ENCODE data around the gene ABCA7. TPM values are rescaled to one million over a fixed set of nuclear protein-coding genes. Genes with fewer than 3 reads are reported as not detected.

Gene ABCA7
- total RNA-seq, 1 donor from 2014 or later = 24.6 TPM

DNA sequence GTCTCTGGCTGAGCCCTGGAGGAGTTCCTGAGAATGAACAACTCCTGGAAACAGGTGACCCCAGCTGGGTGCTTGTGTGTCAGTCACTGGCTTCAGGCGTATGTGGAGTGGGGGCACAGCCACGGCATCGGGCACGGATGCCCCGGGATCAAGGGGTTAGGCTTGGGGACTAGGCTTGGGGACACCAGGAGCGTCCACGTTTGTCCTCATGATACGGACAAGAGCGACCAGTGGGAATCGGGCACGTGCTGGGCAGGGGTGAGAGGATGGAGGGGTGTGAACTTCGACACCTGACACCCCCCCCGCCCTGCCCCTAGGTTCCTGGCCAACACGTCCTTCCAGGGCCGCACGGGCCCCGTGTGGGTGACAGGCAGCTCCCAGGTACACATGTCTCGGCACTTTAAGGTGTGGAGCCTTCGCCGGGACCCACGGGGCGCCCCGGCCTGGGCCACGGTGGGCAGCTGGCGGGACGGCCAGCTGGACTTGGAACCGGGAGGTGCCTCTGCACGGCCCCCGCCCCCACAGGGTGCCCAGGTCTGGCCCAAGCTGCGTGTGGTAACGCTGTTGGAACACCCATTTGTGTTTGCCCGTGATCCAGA lies 35.6 kb upstream of the ABCA7 start:
- no peak for DNase-seq (ENCODE audit: low read depth)

DNA sequence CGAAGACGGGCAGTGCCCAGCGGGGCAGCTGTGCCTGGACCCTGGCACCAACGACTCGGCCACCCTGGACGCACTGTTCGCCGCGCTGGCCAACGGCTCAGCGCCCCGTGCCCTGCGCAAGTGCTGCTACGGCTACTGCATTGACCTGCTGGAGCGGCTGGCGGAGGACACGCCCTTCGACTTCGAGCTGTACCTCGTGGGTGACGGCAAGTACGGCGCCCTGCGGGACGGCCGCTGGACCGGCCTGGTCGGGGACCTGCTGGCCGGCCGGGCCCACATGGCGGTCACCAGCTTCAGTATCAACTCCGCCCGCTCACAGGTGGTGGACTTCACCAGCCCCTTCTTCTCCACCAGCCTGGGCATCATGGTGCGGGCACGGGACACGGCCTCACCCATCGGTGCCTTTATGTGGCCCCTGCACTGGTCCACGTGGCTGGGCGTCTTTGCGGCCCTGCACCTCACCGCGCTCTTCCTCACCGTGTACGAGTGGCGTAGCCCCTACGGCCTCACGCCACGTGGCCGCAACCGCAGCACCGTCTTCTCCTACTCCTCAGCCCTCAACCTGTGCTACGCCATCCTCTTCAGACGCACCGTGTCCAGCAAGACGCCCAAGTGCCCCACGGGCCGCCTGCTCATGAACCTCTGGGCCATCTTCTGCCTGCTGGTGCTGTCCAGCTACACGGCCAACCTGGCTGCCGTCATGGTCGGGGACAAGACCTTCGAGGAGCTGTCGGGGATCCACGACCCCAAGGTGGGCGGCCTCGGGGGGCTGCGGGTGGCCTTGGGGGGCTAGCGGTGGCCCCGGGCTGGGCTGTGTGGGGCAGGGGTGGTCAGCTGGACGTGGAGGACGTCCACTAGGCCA lies 34.9 kb upstream of the ABCA7 start:
- DNase-seq (ENCODE audit: low read depth) = no peak

DNA sequence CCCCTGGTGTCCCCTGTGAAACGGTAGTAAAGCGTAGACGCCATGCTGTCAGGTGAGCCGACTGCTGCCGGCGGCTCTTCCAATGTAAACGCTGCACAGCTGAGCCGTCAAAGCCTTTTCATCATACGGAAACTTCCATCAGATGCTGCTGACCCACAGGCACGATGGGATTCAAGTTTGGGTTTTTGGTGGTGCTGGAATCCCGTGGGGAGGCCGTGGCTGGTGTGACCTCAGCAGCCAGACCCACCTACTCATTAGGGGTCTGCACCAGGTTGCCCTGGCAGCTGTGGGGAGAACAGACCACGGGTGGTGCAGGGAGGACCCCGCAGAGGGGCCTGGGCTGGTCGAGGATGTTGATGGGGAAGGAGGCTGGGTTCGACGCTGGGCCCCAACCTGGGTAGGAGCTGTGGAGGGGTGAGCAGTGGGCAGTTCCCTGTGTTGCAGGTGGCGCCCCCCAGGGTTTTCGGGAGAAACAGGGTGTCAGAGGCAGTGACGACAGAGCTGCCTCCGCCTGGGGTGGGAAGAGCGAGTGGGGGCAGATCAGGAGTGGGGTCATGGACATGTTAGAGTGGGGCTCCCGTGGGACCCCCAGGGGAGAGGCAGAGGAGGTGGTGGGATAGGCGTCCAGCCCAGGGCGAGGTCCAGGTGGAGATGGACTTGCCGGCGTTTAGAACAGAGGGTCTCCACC lies 33.1 kb upstream of the ABCA7 start:
- no peak for DNase-seq (ENCODE audit: low read depth)

DNA sequence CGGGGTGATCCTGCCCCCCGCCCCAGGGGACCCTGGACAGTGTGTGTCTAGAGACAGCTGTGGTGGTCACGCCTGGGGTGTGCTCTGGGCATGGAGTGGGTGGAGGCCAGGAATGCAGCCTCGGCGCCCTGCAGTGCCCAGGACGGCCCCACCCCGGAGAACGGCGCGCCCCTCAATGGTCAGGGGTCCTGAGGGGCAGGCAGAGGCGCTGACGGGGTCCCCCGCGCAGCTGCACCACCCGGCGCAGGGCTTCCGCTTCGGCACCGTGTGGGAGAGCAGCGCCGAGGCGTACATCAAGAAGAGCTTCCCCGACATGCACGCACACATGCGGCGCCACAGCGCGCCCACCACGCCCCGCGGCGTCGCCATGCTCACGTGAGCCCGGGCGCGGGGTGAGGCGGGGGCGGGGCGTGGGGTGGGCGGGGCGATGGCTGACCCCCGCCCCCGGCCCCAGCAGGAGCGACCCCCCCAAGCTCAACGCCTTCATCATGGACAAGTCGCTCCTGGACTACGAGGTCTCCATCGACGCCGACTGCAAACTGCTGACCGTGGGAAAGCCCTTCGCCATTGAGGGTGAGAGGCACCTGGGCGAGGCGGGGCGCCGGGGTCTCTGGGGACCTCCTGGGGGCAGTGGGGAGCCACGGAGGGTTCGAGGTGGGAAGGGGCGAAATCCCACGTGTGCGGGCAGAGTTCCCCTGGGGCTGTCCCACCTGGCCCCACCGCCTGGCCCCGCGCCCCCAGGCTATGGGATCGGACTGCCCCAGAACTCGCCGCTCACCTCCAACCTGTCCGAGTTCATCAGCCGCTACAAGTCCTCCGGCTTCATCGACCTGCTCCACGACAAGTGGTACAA lies 32.3 kb upstream of the ABCA7 start:
- DNase-seq (ENCODE audit: low read depth) = no peak

DNA sequence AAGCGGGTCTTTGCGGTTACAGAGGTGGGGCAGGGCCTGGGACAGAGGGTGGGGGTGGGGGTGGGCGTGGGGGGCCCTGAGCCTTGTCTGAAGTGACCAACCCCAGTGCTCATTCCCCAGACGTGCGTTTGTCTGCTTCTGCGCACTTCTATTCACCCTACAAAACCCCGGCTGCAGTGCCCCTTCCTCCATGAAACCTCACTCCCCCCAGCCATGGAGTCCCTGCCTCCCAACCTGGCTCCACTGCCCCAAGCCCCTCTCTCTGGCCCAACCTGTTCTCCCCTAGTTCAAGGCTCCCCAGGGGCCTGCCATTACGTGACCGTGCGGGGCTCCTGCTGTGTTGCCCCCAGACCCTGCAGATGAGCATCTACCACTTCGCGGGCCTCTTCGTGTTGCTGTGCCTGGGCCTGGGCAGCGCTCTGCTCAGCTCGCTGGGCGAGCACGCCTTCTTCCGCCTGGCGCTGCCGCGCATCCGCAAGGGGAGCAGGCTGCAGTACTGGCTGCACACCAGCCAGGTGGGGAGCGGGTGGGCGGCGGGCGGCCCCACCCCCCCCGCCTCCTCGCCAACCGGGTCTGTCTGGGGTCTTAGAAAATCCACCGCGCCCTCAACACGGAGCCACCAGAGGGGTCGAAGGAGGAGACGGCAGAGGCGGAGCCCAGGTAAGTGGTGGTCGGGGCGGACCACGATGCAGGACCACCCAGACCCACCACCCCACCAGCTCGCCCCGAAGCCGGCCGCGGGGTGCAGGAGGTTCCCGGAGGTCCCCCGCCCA lies 31.5 kb upstream of the ABCA7 start:
- no peak for DNase-seq (ENCODE audit: low read depth)

DNA sequence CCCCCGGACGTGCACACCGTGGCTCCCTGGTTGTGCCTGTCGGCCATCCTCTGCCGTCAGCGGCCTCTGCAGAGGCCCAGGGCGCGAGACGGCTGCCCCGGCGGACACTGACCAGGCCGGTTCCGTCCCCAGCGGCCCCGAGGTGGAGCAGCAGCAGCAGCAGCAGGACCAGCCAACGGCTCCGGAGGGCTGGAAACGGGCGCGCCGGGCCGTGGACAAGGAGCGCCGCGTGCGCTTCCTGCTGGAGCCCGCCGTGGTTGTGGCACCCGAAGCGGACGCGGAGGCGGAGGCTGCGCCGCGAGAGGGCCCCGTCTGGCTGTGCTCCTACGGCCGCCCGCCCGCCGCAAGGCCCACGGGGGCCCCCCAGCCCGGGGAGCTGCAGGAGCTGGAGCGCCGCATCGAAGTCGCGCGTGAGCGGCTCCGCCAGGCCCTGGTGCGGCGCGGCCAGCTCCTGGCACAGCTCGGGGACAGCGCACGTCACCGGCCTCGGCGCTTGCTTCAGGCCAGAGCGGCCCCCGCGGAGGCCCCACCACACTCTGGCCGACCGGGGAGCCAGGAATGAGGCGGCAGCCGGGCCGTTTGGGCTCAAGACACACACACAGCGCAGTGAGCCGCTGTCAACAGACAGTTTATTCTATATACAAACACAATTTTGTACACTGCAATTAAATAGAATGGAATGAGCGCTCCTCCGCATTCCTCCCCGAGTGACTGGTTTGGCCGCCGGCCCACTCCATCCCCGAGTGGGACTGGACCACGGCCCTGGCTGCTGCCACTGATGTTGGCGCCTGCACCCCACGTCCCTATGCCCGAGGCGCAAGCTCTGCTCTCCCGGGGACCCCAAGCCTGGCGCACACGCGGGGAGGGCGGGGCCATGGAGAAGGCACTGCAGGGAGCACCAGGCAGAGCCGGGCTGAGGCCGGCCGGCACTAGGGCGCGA lies 30.6 kb upstream of the ABCA7 start:
- DNase-seq (ENCODE audit: low read depth) = no peak

DNA sequence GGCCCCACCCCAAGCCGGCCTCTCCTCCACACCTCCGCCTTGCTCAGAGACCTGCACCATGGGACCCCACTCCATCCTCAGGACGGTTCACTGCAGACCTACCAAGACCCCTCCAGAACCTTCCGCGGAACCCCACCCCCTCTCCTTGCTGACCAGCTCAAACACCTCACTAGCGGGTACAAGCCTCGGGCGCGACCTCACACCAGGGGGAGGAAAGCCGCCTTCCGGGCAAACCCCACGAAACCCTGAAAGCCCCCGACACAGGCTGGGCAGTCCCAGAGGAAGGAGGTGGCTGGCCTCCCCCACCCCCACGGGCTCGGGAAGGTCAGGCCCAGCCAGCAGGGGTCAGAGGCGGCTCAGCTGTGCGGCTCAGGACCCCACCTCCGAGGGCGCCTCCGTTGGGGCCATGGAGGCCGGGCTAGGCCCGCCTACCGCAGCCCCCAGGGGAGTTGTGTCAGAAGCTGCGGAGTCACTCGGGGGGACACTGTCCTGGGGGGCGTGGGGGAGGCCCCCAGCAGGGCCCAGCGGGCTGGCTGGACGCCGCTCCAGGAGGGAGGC lies 29.8 kb upstream of the ABCA7 start:
- no peak for DNase-seq (ENCODE audit: low read depth)

DNA sequence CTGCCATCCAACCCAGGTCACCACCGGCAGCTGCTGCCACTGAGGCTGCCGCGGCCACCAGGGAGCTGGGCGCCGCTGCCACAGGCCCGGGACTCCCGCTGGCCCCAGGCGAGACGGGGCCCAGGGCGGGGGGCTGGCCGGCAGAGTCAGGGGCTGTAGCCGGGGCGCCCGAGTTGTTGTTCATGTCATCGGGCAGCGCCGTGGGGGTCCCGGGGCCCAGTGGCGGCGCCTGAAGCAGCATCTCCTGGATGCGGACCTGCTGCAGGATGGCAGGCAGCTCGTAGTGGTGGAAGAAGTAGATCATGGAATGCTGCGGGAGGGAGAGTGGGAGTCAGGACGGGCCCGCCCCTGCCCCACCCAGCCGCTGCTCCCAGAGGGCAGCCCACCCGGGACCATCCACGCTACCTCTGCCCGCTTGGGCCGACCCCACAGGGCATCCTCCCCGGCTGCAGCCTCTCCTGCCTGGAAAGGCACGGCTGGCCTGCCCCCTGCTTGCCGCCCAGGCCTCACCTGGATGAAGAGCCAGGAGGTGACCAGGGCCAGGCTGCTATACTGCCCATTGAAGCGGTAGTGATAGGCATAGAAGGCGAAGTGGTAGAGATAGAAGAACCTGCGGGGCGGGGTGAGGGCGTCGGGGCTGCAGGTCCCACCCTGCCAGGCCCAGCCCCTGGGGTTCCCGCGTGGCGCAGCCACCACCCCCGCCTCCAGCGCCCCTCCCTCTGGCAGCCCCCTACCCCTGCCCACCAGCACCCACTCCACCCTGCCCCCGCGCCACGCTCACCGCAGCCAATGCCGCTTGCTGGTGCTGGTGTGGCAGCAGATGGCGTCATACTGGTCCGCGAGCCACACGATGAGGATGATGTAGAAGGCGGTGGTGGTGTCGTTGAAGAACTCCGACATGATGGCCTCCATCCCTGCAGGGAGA lies 29.1 kb upstream of the ABCA7 start:
- no peak for DNase-seq (ENCODE audit: low read depth)

DNA sequence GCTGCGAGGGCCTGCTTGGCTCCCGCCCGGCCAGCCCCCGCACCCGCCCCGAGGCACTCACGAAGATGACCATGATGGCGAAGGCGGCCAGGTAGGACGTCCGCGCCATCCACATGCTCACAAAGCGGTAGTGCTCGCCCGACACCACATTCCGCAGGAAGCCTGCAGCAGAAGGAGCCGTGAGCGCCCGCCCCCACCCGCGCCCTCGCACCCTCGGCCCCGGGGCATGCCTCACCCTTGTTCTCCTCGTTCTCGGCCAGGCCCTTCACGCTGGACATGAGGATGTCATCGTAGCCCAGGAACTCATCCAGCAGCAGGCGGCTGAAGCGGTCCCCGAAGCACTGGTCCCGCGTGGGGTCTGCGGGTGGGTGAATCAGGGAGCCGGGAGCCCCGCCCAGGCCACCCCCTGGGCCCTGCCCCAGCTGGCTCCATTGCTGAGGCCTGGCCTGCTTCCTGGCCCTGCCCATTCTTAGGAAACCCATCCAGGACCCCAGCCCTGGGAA lies 28.0 kb upstream of the ABCA7 start:
- DNase-seq (ENCODE audit: low read depth) = no peak

DNA sequence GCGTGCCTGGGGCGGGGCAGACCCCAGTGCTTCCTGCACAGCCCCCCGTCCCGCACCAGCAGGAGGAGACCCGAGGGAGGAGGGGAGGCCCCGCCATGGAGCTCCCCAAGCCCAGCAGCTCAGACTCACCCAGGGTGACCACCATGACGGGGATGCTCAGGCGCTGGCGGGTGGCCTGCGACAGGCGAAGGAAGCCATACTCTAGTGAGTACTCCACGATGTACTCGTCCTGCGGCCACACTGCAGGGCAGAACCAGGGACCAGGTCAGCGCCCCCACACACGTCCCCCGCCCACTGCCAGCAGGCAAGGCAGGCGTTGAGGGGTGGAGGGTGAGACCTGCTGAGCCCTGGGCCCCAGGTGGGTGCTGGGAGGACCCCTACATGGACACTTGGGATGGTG lies 27.6 kb upstream of the ABCA7 start:
- DNase-seq (ENCODE audit: low read depth) = no peak

DNA sequence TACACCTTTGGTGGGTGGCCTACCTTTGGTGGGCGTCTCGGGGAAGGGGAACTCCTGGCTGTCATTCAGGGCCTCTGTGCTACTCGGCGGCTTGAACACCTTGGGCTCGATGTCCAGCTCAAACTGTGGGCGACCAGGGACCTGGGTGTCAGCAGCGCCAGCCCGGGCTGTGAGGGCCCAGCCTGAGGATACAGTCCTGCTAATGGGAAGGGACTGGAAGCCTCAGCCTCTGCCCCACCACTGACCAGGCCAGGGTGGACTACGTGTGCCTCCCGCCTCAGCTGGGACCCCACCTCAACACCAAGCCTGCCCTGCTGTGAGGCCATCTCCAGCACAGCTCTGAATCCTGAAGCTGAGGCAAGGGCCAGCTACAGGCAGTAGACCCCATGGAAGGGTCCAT lies 26.7 kb upstream of the ABCA7 start:
- no peak for DNase-seq (ENCODE audit: low read depth)

DNA sequence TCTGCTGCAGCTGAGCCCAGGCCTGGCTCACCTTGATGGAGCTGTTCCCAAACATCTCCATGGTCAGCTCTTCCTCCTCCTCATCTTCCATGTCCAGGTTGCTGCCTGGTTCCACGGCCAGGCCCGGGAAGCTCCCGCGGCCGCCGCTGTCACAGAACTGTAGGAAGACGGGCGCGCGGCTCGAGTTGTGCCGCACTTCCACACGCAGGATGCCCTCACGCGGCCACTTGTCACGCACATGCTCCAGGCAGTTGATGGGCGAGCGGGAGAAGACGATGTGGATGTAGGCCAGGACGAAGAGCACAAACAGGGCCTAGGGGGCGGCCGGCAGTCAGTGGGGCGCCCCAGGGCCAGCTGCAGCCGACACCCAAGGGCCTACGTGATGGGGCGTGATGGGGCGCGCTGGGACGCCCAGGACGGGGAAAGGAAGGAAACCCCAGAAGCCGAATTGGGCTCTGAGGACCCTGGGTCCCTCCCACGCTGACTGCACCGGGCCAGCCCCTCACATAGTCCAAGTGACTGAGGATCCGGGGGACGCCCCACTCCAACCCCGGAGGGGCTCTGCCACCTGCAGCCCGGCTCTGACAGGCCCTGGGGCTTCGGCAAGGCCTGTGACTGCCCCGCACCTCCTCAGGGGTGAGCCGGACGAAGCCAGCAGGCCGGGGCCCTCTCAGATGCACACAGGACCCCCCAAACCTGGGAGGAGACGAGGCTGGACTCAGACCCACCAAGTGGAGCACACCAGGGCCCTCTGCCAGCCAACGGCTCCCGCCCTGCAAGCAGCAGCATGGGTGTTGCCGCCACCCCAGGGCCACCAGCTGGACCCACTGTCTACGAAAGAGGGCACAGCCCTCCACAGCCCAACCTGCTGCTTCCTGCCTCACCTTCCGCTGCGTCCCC lies 25.5 kb upstream of the ABCA7 start:
- DNase-seq (ENCODE audit: low read depth) = no peak

DNA sequence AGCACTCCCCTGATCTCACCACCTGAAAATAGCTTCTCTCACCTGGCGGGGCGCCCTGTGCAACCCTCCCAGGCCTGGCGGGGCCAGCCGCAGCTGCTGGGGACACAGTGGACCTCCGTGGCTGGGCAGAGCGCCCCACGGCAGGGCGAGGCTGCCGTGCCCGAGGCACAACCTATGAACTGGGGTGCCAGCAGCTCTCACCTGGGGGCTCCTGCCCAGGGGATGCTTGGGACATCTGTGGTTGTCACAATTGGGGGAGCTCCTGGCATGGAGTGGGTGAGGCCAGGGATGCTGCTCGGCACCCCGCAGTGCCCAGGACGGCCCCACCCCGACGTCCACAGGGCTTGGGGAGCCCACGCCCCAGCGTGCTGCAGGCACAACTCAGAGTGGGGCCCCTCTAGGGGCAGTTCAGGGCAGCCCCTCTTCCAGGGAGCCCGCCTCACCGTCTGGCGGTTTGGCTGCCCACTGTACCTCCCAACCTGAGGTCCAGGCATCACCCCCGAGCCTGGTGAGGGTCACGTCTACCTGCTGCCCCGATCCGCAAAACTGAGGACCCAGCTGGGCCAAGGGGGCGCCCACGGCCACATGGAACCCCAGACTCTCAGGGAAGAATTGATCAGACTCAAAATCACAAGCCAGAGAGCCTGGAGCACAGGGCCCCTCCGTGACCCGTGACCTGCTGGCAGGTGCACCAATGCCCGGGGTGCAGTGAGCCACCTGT lies 24.7 kb upstream of the ABCA7 start:
- DNase-seq (ENCODE audit: low read depth) = no peak

DNA sequence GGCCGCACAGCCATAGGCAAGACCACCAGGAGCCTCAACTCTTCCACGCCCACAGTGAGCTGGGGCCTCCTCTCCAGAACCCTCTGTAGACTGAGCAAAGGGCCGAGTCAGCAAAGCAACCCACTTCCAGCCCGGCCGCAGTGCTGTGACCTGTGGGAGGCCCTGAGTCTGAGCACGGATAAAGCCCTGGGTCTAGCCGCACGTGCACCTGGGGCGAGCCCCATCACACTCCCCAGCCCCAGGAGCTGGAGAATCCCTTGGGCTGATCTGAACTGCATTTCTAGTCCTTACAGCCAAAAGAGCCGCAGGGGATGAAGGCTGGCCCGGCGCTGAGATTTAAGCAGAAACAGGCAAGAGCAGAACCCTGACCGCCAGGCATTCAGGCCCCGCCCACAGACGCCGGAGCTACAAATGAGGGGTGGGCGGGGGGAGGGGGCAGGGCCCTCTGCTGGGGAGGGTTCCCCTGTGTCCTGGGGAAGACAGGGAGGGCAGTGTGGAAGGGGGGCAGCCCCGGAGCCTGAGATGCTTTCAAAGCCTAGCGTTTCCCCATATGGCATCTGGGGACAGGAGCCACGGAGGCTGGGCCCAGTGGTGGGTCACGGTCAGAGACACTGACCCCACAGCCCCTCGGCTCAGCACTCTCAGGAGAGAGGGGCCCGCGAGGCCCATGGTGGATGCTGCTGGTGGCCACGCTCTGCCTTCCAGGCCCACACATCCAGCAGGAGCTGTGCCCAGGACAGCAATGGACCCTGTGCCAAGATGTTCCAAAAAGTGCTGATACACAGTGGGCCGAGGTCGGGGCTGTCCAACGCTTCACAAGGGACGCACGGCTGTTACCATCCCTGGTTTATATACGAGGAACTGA lies 23.9 kb upstream of the ABCA7 start:
- DNase-seq (ENCODE audit: low read depth) = no peak

DNA sequence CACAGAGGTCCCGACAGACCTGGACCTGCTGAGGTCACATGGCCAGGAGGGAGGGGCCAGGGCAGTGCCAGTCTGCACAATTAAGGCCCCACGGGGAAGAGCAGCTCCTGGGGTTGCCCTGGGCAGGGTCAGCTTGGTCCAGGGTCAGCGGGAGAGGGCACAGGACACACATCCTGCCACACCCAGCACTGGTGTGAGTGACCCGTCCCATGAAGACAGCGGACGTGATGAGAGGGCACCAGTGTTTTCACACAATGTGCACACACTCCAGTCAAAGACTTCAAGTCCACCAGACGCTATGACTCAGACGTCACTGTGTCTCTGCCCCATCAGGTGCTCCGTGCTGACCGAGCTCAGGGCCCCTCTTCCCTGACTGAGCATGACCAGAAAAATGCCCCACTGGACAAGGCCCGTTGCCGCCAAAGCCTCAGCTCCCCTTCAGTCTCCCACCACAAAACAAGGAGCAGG lies 23.2 kb upstream of the ABCA7 start:
- peak; percentile 85 for DNase-seq (ENCODE audit: low read depth)

Measured in renal cortical epithelial cell (primary cell).